Fibroblast of skin of abdomen (primary cell): ENCODE measurements around the gene GABRA5. TPM values are rescaled to one million over a fixed set of nuclear protein-coding genes. Genes with fewer than 3 reads are reported as not detected.
A peak's percentile ranks its signal among the peaks of the same experiment; 100 is the strongest.
"Not testable (repeated sequence)": the region's sequence is repeated elsewhere in the genome, so short reads cannot be mapped to it uniquely, and the experiment has no call there.

Source experiments
- DNase-seq: peaks from one replicate; pipeline ENCODE4 v3.0.0-alpha.2; 2013
- polyA plus RNA-seq, 2 experiments: library from polyadenylated mRNA; unstranded; fragments of 120-200 nt; gene quantifications; one replicate each; pipeline ENCODE4 v1.2.1, GENCODE V29; 2013; ENCODE audit not compliant: insufficient read length in 2 of 2

Gene GABRA5
- polyA plus RNA-seq (2013, experiment 1 of 2; ENCODE audit: insufficient read length) = 13.6 TPM
- 12.7 TPM for polyA plus RNA-seq (2013, experiment 2 of 2; ENCODE audit: insufficient read length)

DNA sequence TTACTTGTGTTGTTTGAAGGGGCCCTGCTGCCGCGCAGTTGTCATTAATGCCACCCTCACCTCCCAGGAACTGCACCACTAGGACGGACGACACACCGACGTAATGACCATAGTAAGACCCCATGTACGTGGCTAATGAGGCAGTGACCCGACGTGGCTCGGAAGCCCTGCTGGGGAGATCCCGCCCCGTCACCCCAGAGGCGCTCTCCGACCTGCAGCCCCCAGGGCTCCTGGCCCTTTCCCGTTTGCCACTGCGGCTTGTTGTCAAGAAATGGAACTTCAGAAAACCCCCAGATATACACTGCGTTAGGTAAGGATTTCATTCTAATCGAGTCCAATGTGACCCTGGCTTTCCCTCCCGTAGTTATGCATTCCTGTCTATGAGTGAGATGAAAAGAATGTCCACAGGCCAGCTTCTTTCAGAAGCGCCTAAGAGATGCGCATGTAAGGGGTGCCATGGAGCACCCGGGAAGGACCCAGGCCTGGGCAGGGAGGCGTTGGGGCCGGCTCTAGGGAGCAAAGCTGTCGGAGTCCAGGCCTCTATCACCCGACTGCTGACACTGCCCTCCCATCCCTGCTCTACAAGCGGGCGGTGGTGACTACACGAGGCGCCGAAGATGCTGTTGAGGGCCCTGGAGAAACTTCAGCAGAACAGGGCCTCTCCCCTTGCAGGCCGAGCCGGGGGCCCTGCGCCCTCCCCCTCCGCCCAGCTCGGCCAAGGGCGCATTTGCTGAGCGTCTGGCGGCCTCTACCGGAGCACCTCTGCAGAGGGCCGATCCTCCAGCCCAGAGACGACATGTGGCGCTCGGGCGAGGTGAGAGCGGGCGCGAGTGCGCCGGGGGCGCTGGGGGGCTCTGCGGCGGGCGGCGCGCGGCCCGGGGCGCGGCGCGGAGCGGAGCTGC, at the start of gene GABRA5:
TSS of gene GABRA5 (plus strand) at position 765 of the 902 bp plus-strand sequence. CDS start 2,187 bp downstream, outside the sequence.
- DNase-seq = peak; percentile 80

DNA sequence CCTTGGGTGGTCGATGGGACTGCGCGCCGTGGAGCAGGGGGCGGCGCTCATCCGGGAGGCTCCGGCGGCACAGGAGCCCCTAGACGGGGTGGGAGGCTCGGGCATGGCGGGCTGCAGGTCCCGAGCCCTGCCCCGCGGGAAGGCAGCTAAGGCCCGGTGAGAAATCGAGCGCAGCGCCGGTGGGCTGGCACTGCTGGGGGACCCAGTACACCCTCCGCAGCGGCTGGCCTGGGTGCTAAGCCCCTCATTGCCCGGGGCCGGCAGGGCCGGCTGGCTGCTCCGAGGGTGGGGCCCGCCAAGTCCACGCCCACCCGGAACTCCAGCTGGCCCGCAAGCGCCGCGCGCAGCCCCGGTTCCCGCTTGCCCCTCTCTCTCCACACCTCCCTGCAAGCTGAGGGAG, 35.7 kb upstream of the GABRA5 start:
- not testable (repeated sequence) for DNase-seq

DNA sequence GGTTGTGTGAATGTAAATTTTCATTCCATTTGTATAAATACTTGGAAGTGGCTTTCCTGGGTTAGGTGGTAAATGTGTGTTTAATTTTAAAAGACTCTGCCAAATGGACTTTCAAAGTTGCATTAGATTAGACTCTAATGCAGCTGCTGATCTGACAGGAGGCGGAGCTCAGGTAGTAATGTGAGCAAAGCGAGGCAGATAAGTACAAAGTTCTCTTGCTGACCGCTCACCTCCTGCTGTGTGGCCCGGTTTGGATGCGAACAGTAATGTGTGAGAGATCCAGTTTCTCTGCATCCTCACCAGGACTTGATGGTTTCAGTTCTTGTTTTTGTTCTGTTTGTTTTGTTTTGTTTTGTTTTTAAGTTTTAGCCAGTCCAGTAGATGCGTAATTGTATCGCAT, 34.9 kb upstream of the GABRA5 start:
- no peak for DNase-seq

DNA sequence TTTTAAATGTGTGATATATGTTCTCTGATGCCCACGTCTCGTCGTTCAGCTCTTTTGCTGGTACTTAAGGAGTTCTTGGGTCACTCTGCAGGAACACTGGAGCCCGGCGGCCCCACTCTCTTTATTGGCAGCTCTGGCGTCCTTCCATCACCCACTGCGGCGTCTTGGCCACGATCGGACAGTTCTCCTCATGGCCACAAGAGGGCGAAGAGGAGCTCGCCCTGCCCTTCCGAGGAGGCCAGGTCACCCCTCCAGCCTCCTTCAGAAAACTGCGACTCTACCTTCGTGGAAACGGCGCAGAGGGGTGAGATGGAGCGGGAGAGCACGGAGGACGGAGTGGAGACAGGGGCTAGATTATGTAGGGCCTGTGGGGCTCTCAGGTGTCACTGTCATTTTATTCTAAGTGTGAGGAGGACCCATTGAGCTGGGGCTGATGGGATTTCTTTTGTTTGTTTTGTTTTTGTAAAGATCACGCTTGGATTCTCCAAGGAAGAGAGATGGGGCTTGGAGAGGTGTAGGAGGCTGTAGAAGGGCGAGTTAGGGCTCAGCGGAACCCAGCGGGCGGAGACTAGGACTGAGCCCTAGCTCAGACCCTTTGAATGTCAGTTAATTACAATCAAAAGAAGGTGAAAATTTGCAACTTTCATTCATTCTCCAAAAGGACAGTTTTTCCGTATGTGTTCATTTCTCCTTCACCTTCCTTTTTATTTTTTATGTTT, 28.0 kb upstream of the GABRA5 start:
- no peak for DNase-seq

DNA sequence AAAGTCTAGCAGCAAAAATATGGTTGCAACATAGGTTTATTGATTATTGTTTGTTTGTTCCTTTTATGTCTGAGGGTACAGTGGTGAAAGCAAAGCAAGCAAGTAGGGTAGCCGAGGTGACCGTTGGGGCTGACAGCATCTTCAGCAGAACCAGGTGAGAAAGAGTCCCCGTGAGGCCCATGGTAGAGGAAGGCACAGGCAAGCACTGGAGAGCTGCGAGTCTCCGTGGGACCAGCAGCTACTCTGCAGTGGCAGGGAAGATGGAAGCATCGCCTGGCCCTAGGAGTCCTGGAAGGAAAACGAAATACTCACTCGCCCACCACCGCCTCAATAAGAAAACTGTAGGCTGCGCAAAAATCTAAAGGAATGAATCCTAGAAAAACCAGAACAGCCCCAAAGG, 25.3 kb upstream of the GABRA5 start:
- no peak for DNase-seq

DNA sequence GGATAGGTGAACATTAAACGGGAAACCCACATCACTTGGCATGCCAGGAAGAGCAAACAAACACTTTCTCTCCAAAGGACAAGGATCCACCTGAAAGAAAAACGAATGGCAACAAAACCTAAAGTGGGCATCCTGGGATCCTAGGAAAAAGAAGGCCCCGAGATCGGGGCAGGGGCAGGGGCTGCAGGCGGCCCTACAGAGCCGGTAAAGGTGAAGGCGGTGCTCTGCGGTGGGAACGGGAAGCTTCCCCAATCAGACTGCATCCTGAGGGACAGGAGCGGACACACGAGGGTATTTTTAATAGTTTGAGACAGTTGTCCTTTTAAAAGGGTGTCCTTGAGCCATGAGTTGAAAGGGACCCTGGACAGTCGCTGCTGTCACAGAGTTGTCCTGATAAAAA, 24.9 kb upstream of the GABRA5 start:
- DNase-seq = no peak

DNA sequence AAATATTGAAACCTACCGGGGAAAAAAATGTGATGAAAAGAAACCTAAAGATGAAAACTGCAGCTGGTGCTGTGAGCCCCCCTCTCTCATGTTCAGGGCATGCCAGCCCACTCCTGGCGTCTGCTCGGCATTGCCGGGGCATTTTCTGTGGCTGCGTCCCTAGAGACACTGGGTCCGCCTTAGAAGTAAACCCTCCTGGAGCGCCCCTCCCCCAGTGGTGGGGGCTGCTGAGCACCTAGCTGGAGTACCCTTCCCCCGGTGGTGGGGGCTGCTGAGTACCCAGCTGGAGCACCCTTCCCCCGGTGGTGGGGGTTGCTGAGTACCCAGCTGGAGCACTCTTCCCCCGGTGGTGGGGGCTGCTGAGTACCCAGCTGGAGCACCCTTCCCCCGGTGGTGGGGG, 24.5 kb upstream of the GABRA5 start:
- no peak for DNase-seq

DNA sequence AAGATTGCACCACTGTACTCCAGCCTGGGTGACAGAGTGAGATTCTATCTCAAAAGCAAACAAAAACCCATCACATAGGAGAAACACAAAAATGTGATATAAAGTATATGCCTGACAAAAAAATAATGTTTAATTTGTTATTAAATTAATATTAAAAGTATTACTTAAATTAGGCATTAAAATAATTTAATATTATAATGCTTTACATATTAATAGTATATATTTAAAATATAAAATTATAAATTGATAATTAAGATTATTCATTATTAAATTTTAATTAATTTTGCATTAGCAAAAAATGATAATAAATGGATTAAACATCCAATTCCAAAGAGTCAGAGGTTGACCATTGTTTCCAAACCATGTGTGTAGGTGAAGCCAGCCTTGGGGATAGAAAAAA, 22.0 kb upstream of the GABRA5 start:
- no peak for DNase-seq

DNA sequence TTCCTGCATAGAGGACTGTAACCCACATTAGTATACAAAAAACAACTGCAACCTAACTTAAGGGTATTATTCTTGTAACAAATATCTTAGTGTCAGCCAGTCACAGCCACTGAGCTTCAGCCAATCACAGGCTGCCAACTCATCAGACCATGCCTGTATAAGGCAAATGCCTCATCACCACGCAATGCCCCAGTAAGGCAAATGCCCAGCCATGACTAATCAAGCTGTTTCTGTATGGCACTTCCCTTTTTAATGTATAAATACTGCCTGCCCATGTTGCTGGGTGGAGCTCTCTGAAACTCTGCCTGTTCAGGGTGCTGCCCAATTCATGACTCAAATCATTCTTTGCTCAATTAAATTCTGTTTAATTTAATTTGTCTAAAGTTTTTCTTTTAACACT, 18.4 kb upstream of the GABRA5 start:
- DNase-seq = no peak

DNA sequence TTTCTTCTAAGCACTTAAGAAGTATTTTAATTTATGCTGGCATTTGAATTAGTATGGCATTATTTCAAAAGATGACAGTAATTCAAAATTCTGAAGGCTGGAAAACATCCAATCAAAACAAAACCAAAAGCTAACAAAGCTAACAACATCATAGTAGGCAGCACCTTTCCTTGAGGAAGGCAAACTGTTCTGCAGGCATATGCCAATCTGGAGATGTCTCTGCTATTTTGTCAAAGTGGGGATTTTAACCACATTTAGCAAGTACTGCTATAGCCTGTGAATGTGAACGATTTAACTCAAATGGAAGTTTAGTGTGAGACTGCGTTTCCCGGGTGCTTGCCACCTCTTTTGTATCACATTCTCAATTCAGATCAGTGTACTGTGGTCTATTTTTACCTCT, 16.7 kb upstream of the GABRA5 start:
- no peak for DNase-seq

DNA sequence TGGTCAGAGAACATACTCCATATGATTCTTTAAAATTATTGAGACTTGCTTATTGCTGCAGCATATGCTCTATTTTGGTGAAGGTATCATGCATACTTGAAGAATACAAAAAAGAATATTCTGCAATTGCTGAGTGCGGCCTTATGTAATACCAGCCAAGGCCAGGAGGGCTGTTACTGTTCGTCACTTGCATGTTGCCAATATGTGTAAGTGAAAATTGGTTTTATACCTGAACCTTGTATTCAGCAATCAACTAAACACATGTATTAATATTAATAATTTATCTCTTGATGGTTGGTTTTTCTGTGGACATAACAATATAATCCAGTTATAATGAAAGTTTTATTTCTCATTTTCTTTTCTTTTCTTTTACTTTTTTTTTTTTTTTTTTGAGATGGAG, 13.9 kb upstream of the GABRA5 start:
- no peak for DNase-seq

DNA sequence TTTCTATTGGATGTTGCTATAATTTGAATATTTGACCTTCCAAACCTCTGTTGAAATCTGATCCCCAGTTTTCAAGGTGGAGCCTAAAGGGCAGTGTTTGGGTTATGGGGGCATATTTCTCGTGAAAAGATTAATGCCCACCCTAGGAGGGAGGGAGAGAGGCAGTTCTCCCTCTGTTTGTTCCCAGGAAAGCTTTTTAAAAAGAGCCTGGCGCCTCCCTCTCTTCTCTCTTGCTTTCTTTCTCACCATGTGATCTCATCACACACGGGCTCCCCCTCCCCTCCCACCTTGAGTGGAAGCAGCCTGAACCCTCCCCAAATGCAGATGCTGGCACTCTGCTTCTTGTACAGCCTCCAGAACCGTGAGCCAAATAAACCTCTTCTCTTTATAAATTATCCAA, 12.4 kb upstream of the GABRA5 start:
- DNase-seq = no peak

DNA sequence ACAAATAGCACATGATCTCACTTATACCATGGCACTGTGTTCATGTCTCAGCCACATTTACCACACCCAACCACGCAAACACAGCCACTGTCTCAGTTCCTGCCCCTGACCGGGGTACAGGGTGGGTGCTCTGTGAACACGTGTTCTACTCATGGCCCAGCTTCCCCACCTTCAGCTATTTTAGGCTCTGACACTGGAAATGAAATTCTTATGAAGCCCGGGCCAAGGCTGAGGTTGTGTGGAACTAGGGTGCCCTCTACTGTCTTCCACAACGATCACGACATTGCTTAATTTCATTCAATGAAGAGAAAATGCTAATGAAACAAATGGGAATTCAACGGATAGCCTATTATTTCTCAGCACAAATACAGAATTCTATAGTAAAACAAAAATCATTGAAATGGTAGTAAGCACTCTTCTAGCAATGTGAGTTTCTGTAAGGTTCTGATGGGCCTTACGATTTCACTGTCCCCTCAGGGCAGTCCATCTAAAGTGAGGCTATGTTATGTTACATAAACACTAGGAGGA, 2.1 kb upstream of the GABRA5 start:
- DNase-seq = peak; percentile 63

DNA sequence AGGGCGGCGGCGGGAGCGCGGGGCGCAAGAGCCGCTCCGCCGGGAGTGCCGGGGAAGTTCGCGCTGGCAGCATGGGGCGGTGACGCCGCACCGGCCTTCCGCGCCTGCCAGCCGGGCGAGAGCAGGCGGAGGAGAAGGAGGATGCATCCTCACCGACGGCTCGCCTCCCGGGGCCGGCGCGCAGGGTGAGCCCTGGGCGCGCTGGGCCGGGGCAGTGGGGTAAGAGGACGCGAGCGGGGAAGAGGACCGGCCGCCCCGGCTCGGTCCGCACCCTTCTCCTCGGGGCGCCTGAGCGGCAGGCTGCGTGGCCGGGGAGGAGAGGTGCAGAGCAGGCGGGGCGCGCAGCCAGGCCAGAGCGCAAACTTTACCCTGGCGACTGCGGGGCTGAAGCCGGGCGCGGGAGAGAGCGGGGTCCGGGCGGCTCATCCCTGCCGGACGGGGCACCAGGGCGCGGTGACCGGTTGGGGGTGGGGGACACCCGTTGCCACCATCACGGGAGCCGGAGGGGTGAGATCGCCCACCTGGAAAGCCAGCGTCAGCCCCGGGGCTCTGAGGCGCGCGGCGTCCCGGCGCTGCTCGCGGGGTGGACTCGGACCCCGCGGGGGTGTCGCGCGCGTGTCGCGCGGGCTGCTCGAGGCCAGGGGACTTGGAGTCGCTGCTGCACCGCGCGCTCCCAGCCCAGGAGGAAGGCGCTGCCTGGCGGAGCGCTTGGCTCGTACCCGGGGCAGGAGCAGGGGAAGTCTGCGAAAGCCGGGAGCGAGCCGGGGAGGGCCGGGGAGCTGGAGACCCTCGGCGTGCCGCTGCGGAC, 542 bp downstream of the GABRA5 start:
- DNase-seq = no peak

DNA sequence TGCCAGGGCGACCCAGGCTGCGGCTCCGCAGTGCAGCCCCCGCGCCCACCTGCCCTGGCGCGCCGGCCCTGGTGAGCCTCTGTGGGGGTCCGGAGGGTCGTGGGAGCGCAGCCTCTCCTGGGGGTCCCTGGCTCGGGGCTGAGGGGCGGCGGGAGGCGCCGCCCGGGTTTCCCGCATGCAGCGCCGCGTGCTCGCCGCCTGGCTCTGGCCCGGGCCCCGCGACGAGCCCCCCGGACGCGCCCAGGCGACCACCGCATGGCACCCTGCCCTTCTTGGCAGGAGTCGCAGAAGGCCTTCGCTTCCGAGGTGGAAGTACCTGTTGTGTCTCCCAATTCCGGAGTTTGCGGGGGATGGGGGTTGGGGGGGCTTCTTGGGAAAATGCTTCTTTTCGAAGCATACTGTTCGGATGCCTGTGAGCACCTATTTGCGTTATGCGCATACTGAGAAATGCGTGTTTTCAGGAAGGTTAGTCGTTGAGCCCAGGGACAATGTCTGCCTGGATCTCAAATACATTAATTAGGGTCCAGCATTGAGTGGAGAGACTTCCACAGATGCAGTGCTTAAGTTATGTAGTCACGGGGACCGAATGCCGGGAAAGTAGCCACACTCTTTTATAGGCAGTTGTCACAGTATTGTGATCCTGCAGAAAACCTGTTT, 1.3 kb downstream of the GABRA5 start:
- DNase-seq = no peak

DNA sequence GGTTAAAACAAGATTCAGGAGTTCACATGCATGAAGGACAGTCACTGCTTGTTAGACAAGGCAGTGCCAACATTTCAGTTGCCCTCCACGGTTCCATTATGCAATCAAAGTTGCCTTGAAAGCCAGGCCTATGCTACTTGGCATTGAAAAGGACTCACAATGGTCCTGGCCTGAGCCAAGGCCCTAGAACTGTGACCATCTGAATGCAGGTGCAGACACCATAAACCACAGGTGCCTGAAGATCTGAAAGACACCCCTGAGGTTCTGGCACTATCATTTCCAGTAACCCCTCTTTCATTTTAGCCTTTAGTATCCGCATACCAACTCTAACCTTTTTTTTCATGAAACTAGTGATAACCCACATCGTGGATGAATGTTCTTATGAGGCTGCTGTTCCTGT, 2.8 kb downstream of the GABRA5 start:
- no peak for DNase-seq

DNA sequence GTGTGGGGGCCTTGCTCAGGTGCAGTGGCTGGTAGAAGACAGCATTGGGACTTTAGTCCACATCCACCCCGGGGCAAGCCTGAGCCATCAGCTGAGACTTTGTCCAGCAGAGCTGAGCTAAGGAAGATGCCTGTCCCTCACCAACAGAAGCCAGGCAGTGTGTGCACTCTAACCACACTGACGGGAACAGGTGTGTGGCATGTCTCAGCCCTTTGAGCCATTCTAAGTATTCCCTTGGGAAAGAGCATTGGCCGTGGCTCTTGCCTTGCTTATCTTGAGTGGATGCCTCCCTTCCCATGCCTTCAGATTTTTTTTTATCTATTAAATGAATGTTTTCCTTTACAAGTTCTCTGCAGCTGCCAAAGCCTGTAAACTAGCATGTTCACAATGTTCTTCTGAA, 3.5 kb downstream of the GABRA5 start:
- no peak for DNase-seq

DNA sequence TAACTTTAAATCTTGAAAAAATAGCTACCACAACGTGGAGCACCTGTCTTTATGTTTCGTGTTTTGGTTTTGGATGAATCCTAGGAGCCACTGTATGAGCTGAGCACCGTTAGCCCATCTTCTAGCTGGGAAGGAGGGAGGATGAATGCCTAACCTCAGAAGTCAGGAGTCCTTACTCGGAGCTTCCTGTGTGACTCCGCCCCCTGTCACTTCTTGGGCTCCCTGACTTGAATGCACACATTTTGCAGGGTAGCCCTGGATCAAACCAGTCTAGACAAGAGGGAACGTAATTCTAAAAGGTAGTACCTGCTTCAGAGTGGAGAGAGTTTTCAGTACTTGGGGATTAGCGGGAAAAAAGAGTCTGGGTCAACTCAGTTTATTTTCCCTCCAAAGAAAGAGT, 5.3 kb downstream of the GABRA5 start:
- DNase-seq = no peak

DNA sequence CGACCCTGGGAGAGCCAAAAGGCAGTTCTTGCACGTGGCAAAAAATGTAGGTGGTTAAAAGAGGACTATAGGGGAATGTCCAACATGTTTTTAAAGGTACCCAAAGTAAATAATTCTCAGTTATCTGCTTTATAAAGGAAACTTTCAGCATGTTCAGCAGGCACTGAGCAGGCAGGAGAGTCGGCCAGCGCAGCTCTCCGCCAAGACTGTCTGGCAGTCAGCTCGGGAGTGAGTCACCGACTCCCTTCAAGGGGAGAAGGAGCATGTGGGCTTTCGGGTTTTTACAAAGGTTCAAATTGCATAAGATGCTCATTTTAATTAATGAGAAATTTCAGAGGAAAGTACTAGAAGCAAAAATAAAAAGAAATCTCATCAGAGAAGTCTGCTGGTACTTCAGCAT, 7.0 kb downstream of the GABRA5 start:
- peak; percentile 69 for DNase-seq

DNA sequence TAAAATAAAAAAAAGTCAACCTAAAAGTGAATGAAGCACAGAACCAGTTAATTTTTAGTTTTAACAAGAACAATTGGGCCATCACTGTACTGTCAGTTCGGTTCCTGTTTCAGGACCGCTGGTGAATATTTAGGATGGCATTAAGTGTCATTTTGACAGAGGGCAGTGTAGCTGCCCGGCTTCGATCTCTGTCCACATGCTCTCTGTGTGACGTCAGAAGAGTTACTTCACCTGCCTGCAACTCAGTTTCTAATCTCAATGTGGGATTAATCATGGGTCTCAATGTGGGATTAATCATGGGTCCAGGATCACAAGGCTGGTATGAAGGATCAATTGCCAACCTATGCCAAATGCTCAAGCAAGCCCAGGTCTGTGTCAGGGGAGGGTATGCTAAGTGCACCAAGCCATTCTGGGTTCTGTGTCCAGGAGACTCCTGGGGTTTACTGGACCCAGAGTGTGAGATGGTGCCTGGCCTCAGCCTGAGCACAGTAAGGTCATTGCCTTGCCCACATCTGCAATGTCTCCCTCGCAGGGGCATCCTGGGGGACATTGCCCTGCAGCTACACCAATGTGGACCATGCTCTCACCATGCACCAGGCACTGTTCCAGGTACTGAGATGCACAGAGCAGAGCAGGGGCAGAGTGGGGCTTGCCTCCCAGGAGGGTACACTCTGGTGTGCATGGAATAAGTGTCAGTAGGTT, 8.1 kb downstream of the GABRA5 start:
- DNase-seq = no peak

DNA sequence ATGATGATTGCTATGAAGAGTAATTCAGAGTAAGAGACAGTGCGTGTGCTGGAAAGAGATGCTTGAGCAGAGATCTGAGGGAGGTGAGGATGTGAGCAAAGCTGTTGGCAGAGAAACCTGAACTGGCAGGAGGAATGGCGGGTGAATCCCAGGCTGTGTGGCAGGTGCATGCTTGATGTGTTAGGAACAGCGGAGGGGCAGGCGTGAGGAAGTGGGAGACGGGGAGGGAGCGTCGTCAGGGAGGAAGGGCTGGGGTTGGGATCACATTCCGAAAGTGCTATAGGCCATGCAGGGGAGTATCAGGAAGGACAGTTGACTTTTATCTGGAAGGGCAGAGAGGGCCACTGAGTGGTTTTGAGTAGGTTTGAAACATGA, 8.6 kb downstream of the GABRA5 start:
- DNase-seq = no peak

DNA sequence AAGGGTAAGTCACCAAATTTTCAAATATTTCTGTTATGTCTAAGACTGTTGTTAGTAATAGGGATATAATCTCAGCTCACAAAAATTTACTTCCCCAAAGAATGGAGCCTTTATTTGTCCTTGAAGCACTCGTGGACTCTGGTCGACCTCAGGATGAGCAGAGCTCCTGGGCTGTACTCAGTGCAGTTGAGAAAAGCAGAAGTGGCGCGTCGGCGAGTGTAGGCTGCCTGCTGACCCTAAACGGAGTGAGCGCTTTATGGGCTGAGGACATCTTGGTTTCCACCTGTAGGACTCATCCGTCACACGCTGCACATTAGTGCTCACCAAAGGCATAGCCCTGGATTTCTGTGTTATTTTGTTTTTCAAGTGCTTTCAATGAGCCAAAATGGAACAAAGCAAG, 11.0 kb downstream of the GABRA5 start:
- no peak for DNase-seq
